Measurements from ENCODE around the gene ZNF587B.
A peak's percentile ranks its signal among the peaks of the same experiment; 100 is the strongest.
"Not testable (repeated sequence)": the region's sequence is repeated elsewhere in the genome, so short reads cannot be mapped to it uniquely, and the experiment has no call there.

Gene ZNF587B

DNA sequence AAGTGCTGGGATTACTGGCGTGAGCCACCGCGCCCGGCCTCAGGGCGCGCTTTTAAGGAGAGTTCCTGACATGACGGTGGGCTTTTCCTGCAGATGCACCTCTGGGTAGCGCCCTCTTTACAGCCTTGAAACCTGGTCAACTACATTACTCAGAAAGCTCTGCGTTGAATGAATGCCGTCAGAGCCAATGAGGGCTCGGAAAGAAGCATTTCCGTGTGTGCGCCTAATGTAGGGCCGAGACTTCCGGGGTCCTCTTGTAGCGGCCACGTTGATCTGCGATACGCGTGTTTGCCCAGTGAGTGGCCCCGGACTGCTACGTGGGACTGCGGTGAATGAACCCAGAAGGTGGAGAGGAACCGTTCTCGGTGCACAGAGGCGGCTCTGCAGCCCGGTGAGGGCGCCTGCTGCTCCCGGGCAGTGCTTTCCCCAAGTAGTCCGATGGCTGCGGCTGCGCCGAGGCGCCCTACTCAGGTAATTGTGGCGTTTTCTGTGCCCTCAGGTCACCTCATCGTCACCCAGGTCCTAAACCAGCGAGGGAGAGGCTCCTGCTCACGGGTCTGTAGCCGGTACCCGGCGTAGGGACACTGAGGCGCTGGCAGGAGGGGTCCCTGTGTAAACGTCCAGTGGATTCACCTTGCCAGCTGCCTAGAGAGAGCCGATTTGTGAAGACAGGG is 10.5 kb upstream of the ZNF587B start:
- DNase-seq = peak; percentile 89 to 94

DNA sequence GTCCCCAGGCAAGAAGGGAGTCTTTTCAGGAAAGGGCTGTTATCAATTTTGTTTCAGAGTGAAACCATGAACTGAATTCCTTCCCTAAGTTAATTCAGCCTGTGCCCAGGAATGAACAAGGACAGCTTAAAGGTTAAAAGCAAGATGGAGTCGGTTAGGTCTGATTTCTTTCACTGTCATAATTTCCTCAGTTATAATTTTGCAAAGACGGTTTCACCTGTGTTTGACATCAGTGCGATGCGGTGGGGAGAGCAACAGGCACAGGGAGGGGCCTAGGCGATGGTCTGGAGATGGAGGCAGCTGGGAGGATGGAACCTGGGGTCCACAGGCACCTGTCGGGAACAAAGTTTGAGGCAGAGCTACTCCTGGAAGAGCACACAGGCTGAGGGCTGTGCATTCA is 9.5 kb upstream of the ZNF587B start:
- DNase-seq = no peak

DNA sequence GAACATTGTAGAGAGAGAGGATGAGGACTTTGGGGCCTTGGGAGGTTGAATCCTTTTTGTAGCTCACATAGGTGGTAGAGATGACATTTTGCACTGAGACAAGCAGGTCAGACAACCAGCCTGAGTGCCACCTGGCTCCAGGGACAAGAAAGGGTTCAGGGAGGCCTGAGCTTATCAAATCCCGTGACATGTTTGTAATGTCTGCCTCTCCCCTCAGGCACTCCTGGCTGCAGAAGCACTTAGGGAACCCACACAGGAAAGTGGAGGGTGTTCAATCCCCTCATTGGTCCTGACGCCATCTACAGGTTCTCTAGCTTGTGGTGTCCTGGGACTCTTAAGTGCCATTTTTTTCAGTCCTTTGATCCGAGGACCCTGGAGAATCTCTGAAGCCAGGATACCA is 9.0 kb upstream of the ZNF587B start:
- DNase-seq = not testable (repeated sequence)

DNA sequence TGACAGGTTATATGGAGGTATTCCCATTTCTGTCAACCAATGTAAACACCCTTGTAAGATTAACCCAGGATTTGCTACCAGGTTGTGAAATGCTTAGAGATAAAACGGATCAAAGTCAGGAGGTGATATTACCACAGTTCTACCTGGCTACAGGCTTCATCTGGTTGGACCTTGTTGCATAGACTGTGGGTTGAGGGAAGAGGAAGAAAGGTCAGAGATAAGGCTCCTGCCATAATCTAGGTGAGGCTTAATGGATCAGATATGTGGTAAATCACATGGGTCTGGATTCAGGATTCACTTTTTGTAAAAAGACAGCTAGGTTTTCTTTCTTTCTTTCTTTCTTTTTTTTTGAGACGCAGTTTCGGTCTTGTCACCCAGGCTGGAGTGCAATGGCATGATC is 8.6 kb upstream of the ZNF587B start:
- not testable (repeated sequence) for DNase-seq

DNA sequence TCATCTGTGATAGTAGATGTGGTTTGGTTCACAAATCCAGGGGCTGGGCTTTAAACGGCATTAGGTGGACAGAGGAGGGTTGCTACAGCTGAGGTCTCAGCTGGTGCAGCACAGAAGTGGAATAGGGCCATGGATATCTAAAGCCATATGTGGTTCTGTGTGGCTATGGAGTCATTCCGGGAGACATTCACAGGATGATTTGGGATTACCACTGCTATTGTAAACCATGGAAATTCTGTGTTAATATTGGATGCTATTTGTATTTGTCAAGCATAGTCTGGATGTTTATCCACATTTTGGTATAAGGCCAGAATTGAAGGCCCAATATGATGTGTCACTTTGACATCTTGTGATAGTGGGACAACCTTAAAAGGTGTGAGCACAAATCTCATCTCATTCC is 6.9 kb upstream of the ZNF587B start:
- not testable (repeated sequence) for DNase-seq

DNA sequence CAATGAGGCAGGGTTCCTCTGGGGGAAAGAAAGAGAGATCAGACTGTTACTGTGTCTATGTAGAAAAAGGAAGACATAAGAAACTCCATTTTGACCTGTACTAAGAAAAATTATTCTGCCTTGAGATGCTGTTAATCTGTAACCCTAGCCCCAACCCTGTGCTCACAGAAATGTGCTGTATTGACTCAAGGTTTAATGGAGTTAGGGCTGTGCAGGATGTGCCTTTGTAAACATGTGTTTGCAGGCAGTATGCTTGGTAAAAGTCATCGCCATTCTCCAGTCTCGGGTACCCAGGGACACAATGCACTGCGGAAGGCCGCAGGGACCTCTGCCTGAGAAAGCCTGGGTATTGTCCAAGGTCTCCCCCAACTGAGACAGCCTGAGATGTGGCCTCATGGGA is 6.5 kb upstream of the ZNF587B start:
- DNase-seq = not testable (repeated sequence)

DNA sequence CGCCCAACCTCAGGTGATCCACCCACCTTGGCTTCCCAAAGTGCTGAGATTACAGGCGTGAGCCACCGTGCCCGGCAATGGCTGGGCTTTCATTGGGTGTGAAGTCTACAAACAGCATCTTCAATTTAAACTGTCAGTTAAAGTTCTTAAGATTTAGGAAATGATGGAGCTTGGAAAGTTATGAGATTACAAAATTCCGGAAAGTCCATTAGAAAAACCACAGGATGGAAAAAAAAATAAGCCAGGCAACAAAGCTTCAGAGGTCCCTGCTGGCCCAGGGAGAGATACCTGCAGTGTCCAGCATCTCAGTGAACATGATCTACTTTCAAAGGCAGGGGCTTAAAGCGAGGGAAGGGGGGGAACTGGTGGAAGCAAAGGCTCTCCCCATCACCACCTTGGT is 4.6 kb upstream of the ZNF587B start:
- no peak for DNase-seq

DNA sequence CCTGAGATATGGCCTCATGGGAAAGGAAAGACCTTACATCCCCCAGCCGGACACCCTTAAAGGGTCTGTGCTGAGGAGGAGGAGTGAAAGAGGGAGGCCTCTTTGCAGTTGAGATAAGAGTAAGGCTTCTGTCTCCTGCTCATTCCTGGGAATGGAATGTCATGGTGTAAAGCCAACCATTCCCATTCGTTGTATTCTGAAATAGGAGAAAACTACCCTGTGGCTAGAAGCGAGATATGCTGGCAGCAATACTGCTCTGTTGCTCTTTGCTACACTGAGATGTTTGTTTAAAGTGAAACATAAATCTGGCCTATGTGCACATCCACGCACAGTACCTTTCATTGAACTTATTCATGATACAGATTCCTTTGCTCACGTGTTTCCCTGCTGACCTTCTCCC is 783 bp upstream of the ZNF587B start:
- no peak for DNase-seq

DNA sequence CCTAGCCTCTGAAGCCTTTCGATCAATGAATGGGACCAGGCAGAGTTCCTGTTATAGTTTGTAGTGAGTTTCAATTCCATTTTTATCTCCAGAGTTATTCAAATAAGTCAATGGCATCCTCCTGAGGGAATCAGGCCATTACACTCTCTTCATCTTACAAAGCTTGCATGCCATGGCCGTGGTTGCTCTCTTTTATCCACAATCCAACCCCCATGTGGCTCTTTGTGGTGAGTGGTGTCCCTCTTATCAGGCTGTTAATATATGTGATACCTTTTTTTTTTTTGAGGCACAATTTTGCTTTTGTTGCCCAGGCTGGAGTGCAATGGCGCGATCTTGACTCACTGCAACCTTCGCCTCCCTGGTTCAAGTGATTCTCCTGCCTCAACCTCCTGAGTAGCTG is 6.9 kb downstream of the ZNF587B start:
- not testable (repeated sequence) for DNase-seq

DNA sequence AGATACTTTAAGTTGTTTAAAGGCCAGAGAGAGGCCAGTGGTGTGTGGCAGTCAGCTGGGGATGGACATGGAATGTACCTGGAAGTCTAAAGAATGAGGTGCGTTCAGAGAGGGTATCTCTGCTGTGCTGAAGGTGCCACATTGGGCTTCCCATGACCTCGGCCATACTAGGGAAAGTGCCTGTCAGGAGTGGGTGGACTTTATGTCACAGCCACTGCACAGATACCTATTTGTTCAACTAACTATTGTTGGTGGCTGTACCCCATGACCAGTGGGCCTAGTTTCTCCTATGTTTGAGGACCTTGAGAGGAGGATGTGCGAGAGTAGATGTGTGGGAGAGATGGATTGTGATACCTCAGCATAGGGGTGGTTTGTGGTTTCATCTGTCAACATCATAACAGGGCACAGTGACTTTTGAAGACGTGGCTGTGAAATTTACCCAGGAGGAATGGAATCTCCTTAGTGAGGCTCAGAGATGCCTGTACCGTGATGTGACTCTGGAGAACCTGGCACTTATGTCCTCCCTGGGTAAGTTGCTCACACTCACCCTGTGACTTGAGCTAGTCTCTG is 8.6 kb downstream of the ZNF587B start:
- not testable (repeated sequence) for DNase-seq

DNA sequence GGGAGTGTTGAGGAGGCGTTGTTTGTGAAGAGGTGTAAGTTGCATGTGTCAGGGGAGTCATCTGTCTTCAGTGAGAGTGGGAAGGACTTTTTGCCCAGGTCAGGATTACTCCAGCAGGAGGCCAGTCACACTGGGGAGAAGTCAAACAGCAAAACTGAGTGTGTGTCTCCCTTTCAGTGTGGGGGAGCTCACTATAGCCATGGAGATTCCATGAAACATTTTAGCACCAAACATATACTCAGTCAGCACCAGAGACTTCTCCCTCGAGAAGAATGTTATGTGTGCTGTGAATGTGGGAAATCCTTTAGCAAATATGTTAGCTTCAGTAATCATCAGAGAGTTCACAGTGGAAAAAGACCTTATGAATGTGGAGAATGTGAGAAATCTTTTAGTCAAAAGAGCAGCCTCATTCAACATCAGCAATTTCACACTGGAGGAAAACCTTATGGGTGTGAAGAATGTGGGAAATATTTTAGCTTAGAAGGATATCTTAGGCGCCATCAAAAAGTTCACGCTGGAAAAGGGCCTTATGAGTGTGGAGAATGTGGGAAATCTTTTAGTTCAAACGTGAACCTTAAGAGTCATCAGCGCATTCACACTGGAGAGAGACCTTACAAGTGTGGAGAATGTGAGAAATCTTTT is 11.1 kb downstream of the ZNF587B start:
- no peak for DNase-seq

DNA sequence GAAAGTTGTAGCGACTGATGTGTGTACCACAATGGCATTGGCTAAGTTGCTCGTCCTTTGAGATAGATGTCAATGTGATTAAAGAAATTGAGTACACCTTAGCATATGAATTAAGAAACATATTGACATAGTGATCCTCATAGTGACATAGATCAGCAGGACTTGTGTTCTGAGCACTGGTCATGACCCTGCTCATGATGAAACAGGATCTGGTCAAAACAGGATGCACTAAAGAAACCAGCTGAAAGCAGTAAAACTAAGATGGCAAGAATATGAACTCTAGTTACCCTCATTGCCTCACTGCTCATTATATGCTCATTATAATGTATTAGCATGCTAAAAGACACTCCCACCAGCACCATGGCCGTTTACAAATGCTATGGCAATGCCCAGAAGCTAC is 17.1 kb downstream of the ZNF587B start:
- not testable (repeated sequence) for DNase-seq

DNA sequence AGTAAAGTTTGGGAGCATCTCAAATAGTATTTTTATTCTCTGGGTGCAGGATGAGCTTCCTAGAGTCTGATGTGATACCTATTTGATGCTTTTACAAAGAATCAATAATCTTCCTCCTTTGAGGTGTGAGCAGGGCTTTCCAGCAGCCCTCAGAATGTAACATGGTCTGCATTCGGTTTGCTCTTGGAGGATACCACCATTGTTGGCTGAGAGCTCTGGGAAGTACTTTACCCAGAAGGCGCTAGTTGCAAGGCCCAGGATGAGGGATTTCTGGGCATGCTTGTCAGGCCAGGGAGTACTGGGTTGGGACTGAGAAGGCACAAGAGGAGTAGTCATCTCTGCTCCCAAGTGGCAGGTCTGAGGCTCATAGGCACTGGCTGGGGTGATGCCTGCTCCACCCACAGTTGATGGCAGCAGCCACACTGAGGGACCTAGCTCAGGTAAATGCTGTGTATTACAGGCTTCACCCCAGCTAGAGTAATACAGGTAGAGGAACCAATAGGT is 19.1 kb downstream of the ZNF587B start:
- DNase-seq = not testable (repeated sequence)

DNA sequence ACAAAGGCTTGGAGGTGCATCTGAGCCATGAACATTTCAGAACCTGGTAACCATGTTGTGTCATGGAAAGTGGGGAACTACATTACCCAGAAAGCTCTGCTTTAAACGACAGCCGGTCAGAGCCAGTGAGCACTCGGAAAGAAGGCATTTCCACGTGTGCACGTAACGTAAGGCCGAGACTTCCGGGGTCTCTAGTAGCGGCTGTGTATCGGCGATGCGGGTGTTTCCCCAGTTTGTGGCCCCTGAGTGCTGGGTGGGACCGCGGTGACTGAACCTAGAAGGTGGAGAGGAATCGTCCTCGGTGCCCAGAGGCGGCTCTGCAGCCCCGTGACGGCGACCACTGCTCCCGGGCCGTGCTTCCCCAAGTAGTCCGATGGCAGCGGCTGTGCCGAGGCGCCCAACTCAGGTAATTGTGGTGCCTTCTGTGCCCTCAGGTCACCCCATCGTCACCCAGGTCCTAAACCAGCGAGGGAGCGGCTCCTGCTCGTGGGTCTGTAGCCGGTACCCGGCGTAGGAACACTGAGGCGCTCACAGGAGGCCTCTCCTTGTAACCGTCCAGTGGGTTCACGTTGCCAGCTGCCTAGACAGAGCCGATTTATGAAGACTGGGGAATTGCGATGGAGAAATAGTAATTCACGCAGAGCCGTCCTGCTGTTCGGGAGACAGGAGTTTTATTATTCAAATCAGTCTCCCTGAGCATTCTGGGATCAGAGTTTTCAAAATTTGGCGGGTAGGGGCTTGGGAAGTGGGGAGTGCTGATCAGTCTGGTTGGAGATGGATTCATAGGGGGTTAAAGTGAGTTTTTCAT is 19.8 kb downstream of the ZNF587B start, which contains the start of gene ZNF587:
Gene ZNF587, plus strand, starts transcription at position 194 of the 808 bp plus-strand sequence. Its CDS starts 180 bp downstream, at position 374.
- peak; percentile 66 to 88 for DNase-seq

DNA sequence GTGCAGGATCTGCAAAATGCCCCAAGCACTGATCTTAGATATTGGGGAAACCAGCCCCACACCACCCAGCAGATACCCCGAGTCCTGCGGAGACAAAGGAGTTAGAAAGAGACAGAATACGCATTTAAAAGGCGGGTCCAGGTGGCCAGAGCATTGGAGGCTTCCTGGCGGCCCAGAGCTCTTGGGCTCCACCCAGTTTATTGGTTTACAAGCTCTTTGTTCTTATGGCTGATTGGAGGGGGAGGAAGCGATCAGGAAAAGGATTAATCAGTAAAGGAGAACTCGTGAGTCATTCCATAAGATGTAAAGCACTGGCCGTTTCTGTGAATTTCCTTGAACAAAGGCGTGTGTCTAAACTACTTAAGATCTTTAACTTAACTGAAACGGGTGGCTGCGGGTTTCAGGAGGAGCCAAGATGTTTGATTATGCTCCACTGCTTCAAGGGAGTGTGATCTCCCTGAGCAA is 20.5 kb downstream of the ZNF587B start:
- peak; percentile 14 for DNase-seq

DNA sequence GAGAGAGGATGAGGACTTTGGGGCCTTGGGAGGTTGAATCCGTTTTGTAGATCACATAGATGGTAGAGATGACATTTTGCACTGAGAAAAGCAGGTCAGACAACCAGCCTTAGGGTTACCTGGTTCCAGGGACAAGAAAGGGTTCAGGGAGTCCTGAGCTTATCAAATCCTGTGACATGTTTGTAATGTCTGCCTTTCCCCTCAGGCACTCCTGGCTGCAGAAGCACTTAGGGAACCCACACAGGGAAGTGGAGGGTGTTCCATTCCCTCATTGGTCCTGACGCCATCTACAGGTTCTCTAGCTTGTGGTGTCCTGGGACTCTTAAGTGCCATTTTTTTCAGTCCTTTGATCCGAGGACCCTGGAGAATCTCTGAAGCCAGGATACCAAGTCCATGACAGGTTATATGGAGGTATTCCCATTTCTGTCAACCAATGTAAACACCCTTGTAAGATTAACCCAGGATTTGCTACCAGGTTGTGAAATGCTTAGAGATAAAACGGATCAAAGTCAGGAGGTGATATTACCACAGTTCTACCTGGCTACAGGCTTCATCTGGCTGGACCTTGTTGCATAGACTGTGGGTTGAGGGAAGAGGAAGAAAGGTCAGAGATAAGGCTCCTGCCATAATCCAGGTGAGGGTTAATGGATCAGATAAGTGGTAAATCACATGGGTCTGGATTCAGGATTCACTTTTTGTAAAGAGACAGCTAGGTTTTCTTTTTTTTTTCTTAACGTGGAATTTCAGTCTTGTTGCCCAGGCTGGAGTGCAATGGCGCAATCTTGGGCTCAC is 21.9 kb downstream of the ZNF587B start:
- DNase-seq = peak in 1 of 2 experiments; percentile 1

DNA sequence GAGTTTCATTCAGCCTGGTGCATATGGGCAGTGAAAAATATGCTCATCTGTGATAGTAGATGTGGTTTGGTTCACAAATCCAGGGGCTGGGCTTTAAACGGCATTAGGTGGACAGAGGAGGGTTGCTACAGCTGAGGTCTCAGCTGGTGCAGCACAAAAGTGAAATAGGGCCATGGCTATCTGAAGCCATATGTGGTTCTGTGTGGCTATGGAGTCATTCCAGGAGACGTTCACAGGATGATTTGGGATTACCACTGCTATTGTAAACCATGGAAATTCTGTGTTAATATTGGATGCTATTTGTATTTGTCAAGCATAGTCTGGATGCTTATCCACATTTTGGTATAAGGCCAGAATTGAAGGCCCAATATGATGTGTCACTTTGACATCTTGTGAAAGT is 24.0 kb downstream of the ZNF587B start:
- DNase-seq = not testable (repeated sequence)

DNA sequence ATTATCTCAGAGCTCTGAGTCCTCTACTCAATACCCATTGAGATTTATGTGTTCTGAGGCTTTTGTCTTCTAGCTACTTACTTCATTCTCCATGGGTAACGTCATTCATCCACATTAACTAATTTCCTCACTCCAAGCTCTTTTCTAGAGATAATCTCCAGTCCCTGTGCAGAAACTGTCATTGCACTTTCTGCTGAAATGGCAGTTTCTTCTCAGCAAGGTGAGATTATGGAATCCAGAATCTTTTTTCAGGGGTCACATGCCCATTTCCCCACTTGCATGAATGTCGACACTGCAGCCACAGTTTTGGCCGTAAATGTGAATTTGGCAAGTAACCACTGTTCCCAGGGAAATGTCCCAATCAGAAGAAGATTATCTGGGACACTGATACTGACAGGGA is 32.3 kb downstream of the ZNF587B start:
- not testable (repeated sequence) for DNase-seq

DNA sequence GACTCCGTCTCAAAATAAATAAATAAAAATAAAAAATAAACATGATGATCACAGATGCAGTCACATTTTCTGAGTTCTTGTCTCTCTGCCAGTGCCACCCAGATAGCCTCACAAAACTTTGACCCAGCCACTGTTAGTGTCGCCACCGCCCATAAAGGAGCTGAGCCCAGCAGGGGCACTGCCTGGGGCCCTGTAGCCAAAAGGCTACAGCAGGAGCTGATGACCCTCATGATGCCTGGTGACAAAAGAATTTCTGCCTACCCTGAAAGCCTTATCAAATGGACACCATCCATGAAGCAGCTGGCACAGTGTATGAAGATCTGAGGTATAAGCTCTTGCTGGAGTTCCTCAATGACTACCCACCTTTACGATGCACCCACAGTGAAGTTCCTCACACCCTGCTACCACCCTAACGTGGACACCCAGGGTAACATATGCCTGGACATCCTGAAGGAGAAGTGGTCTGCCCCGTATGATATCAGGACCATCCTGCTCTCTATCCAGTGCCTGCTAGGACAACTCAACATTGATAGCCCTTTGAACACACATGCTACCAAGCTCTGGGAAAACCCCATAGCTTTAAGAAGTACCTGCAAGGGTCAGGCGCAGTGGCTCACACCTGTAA is 37.9 kb downstream of the ZNF587B start:
- DNase-seq = no peak

DNA sequence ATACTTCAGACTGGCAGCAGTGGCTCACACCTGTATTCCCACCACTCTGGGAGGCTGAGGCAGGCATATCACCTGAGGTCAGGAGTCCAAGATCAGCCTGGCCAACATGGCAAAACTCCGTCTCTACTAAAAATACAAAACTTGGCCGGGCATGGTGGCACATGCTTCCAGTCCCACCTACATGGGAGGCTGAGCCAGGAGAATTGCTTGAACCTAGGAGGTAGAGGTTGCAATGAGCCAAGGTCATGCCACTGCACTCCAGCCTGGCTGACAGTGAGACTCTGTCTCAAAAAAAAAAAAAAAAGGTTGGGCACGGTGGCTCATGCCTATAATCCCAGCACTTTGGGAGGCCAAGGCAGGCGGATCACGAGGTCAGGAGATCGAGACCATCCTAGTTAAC is 39.6 kb downstream of the ZNF587B start:
- not testable (repeated sequence) for DNase-seq

DNA sequence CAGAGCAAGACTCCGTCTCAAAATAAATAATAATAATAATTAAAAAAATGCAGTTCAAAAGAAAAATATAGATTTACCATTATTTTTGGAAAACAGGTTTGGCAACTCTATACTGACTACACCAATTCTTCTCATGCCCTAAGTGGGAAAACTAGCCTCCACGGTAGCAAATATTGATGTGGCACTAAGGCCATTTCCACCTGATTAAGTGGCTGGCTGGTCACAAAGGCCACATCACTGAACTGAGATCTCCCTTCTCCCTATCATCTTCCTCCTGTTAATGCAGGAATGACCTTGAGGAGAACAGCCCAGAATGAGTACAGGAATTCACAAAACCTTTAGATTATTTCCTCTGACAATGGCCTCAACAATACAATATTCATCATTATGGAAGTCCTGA is 40.1 kb downstream of the ZNF587B start:
- no peak for DNase-seq

DNA sequence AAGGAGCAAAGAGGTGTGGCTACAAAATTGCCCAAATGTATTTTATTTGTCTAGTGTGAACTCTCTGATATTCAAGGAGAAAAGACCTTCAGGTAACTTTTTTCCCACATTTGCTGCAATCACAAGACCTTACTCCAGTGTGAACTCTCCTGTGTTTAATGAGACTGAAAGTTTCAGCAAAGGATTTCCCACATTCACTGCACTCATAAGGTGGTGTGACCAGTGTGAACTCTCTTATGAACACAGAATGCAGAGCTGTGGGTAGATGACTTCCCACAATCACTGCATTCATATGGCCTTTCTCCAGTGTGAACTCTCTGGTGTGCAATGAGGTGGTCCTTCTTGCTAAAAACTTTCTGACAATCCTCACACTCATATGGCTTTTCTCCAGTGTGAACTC is 42.4 kb downstream of the ZNF587B start:
- DNase-seq = no peak

All from NCI-H526 (cell line).